Activated CD8-positive, alpha-beta T cell treated with anti-CD3 and anti-CD28 coated beads, Interleukin-2, amount 10 ng/mL, durations not matched to agents 7 days and 5 days (primary cell): ENCODE data around the gene ZBTB7A. TPM values are rescaled to one million over a fixed set of nuclear protein-coding genes. Genes with fewer than 3 reads are reported as not detected.

Source experiments
- ATAC-seq: fragments of 150-1000 bp; cut with Tn5 transposase; one replicate; pipeline ENCODE4 v1.10.0; 2021; ENCODE audit warnings: moderate library complexity
- CTCF ChIA-PET: fragments of 350-600 bp; sonication (Branson Sonifier 250); formaldehyde crosslinking; loops from one replicate; lab custom pipeline; 2021; ENCODE audit warnings: antibody characterized with exemption; lab: Charles Lee
- POLR2A ChIA-PET: fragments of 350-600 bp; sonication (Branson Sonifier 250); formaldehyde crosslinking; loops from one replicate; lab custom pipeline; 2021; ENCODE audit warnings: antibody characterized with exemption; lab: Charles Lee
- DNase-seq: peaks from one replicate; pipeline ENCODE4 v3.0.0-alpha.2; 2020
- H3K27ac Mint-ChIP-seq: one replicate; pipeline ENCODE4 v1.8.0; 2021; ENCODE audit warnings: mild to moderate bottlenecking, mixed read lengths
- H3K27me3 Mint-ChIP-seq: one replicate; pipeline ENCODE4 v1.8.0; 2021; ENCODE audit warnings: low read depth, mixed read lengths
- H3K36me3 Mint-ChIP-seq: one replicate; pipeline ENCODE4 v1.8.0; 2021; ENCODE audit warnings: low read depth, mixed read lengths
- H3K4me1 Mint-ChIP-seq: one replicate; pipeline ENCODE4 v1.8.0; 2021; ENCODE audit warnings: low read depth, mixed read lengths
- H3K4me3 Mint-ChIP-seq: one replicate; pipeline ENCODE4 v1.8.0; 2021; ENCODE audit warnings: mild to moderate bottlenecking, mixed read lengths
- H3K9me3 Mint-ChIP-seq: one replicate; pipeline ENCODE4 v1.8.0; 2022; ENCODE audit warnings: mixed read lengths; ENCODE audit not compliant: insufficient read depth
- total RNA-seq, 2 experiments: library from RNA; stranded (reverse); gene quantifications; one replicate each; pipeline ENCODE4 v1.2.3, GENCODE V29; 2021

ZBTB7A gene
- total RNA-seq = 10 to 100 TPM; 59.1 to 63.1 TPM

DNA sequence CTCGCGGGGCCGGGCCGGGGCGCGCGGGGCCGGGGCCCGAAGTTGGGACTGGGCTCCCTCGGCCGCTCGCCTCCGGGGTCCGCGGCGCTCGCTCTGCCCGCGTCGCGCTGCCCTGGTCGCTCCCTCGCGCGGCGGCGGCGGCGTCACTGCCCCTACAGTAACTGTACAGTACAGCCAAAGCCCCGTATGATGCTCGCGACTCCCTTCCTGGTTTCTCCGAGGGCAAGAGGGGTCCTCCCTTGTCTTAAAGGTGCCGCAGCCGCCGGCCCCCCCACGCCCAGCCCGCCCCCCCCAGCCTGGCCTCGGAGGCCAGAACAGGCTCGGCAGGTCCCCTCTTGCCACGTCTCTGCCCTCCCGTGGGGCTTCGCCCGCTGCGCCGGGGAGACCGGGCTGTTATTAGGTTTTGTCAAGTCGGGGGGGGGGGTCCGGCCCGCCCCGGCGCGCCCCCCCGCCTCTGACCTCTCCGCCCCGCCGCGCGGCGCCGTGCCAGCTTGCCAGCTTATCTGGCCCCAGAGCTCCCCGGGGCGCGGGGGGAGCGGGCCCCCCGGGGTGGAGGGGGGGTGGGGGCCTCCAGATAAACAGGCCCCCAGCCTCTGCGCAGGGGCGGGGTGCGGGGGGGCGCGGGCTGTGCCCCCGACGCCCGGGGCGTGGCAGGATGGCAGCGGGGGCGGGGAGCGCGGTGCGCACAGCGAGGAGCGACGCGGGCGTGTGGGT lies at the start of gene ZBTB7A:
ZBTB7A (minus strand) TSS at position 218 of the 714 bp plus-strand sequence. CDS start 11,667 bp downstream, outside the sequence.
- POLR2A ChIA-PET = interaction anchor here (1.1 to 1.3 kb wide), 5 partner anchors 22 to 48 kb away, joined by 3 to 7 read pairs (median 3); no protein-coding TSS in a partner anchor

DNA sequence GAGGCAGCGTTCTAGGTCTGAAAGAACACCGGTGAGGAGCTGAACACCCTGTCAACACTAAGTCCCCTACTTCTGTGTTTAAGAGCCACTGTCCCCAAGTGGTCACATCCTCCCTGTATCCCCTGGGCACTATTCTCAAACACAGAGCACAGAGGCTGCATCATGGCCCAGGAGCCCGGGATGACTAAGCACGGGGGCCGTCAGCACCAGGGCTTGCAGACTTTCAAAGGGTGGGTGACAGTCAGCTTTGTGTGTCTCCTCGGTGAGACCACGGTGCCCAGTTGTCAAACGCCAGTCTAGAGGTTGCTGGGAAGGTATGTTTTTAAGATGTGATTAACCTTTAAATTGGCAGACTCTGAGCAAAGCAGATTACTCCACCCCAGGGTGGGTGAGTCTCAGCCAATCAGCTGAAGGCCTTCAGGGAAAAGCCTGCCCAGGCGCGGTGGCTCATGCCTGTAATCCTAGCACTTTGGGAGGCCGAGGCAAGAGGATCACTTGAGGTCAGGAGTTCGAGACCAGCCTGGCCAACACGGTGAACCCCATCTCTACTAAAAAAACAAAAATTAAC lies 49.2 kb upstream of the ZBTB7A start:
- Mint-ChIP-seq H3K27ac (peak overlapping the region; percentile 85), H3K4me1 (peaks cover 62% of the 10 kb centered on the region), H3K27me3 (no peaks in the 10 kb centered on the region), H3K9me3 (no peaks in the 10 kb centered on the region), H3K36me3 (peaks cover 64% of the 10 kb centered on the region), H3K4me3 (no peak overlapping the region)
- DNase-seq (no peak), ATAC-seq (no peak)
- POLR2A ChIA-PET = interaction anchor here (1.1 to 2.2 kb wide), 3 partner anchors 12 to 130 kb away, joined by 3 to 11 read pairs (median 5); partner anchors contain the start of genes EEF2 and ZBTB7A
- CTCF ChIA-PET = interaction anchor here (0.8 to 2.2 kb wide), 5 partner anchors 12 to 116 kb away, joined by 3 to 8 read pairs (median 6); no protein-coding TSS in a partner anchor

More for the DNA sequence above, at the start of gene ZBTB7A:
- Mint-ChIP-seq H3K36me3 (peaks cover 11% of the 10 kb centered on the region), H3K9me3 (no peaks in the 10 kb centered on the region), H3K27ac (peak within 1 kb of the TSS; percentile 90), H3K4me1 (peaks cover 41% of the 10 kb centered on the region), H3K4me3 (peak within 1 kb of the TSS; percentile 82), H3K27me3 (no peaks in the 10 kb centered on the region)
- ATAC-seq = peak; percentile 52
- DNase-seq = peak; percentile 87
- CTCF ChIA-PET = interaction anchor here (1.2 to 2.4 kb wide), 3 partner anchors 23 to 73 kb away, joined by 4 to 11 read pairs (median 9); no protein-coding TSS in a partner anchor

DNA sequence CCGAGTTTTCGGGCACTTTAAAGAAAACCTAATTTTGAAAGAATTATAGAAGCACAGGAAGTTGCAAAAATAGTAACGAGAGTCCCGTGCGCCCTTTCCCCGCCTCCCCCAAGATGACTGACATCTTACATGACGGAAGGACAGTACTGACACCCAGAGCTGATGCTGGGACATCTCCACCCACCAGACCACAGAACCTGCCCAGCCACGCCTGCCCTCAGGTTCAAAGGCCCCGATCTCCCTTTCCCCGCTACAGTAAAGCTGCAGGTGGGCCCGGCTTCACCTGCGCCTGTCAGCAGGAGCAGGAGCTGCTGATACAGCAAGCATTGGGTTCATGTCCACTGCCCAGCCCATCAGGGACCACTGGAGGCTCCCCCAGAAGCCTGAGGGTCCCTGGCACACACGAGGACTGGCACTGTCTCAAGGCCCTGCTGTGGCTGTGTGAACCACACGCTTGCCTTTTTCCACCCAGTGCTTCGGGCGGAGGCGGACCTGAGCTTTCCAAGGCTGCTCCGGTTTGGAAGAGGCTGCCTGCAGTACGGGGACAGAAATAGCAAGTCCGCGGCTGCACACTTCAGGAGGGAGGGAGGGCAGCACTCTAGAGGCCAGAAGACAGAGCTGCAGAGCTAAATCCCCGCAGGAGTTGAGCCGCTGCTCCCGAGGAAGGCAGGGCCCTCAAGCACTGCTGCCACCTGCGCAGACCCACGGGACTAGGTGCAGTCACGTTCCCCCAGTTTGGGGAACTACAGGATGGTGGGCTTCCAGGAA lies 48.5 kb upstream of the ZBTB7A start:
- H3K27me3 Mint-ChIP-seq = no peaks in the 10 kb centered on the region
- peak overlapping the region; percentile 64 for H3K4me3 Mint-ChIP-seq
- peak; percentile 98 for ATAC-seq
- H3K27ac Mint-ChIP-seq = peak overlapping the region; percentile 85
- DNase-seq = peak; percentile 90
- no peaks in the 10 kb centered on the region for H3K9me3 Mint-ChIP-seq
- peaks cover 64% of the 10 kb centered on the region for H3K4me1 Mint-ChIP-seq
- H3K36me3 Mint-ChIP-seq = peaks cover 71% of the 10 kb centered on the region
- CTCF ChIA-PET = interaction anchor here (0.8 to 2.2 kb wide), 6 partner anchors 11 to 128 kb away, joined by 3 to 8 read pairs (median 5); no protein-coding TSS in a partner anchor
- POLR2A ChIA-PET = interaction anchor here (0.6 to 2.2 kb wide), 5 partner anchors 11 to 181 kb away, joined by 3 to 11 read pairs (median 4); partner anchors contain the start of genes EEF2 and ZBTB7A

DNA sequence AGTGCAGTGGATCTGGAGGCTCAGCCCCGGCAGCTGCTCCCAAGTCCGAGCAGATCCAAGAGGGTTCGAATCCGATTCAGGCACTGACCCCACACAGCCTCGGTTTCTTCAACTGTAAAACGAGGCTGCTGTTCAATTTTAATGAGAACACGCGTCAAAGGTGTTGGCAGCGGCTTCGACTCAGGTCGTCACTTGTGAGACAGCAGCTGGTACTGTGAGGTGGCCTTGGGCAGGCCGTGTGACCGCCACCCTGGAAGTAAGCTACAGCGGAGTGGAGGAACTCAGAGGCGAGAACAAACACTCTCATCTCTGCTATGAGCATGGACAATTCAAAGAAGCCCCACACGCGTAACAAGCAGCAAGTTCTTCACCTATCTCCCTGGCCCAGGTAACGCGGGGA lies 47.5 kb upstream of the ZBTB7A start:
- POLR2A ChIA-PET = interaction anchor here (2.2 kb wide), 1 partner anchor 10 kb away, joined by 11 read pairs; no protein-coding TSS in a partner anchor
- Mint-ChIP-seq H3K27me3 (no peaks in the 10 kb centered on the region), H3K27ac (peak overlapping the region; percentile 85), H3K36me3 (peaks cover 76% of the 10 kb centered on the region), H3K9me3 (no peaks in the 10 kb centered on the region), H3K4me3 (no peak overlapping the region), H3K4me1 (peaks cover 72% of the 10 kb centered on the region)
- CTCF ChIA-PET = interaction anchor here (1.3 to 2.2 kb wide), 4 partner anchors 10 to 127 kb away, joined by 4 to 8 read pairs (median 7); no protein-coding TSS in a partner anchor
- no peak for DNase-seq
- ATAC-seq = no peak

DNA sequence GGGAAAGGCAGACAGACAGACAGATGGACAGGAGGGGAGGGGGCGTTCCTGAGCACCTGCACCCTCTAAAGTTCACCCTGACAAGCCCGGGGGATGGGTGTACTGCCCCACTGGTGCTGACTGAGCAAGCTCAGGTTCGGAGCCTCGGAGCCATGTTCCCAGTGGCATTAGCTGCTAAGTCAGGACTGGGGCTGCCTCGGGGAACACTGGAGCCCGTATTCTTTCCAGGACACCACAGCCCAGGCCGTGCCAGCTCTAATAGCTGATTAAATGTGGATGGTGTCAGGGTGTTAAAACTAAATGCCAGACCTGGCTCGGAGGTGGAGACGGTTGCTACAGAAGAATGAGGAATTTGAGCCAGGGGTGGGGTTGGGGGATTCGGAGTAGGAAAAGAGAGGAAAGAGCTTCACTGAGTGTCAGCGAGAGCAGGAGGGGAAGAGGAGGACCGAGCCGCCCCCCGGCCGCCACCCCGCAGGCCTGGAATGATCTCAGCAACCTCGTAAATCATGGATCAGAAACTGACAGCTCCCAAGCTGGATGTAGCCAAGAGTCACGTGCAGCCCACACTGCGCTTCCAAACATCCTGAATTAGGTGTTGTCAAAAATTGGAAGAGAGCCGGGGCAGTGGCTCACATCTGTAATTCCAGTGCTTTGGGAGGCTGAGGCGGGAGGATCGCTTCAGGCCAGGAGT lies 46.8 kb upstream of the ZBTB7A start:
- no peak overlapping the region for H3K4me3 Mint-ChIP-seq
- ChIA-PET CTCF (interaction anchor here (1.4 kb wide), 1 partner anchor 26 kb away, joined by 6 read pairs; no protein-coding TSS in a partner anchor), POLR2A (interaction anchor here (1.3 kb wide), 1 partner anchor 44 kb away, joined by 3 read pairs; no protein-coding TSS in a partner anchor)
- no peaks in the 10 kb centered on the region for H3K27me3 Mint-ChIP-seq
- peaks cover 78% of the 10 kb centered on the region for H3K4me1 Mint-ChIP-seq
- H3K36me3 Mint-ChIP-seq = peaks cover 82% of the 10 kb centered on the region
- H3K9me3 Mint-ChIP-seq = no peaks in the 10 kb centered on the region
- H3K27ac Mint-ChIP-seq = peak overlapping the region; percentile 85
- ATAC-seq (no peak), DNase-seq (no peak)

- H3K27me3 Mint-ChIP-seq = no peaks in the 10 kb centered on the region
- peaks cover 86% of the 10 kb centered on the region for H3K4me1 Mint-ChIP-seq
- no peaks in the 10 kb centered on the region for H3K9me3 Mint-ChIP-seq
- ChIA-PET CTCF (interaction anchor here (1.4 kb wide), 1 partner anchor 27 kb away, joined by 6 read pairs; no protein-coding TSS in a partner anchor), POLR2A (interaction anchor here (1.3 kb wide), 1 partner anchor 43 kb away, joined by 3 read pairs; no protein-coding TSS in a partner anchor)
- H3K27ac Mint-ChIP-seq = peak overlapping the region; percentile 42
- peaks cover 86% of the 10 kb centered on the region for H3K36me3 Mint-ChIP-seq
- ATAC-seq (no peak), DNase-seq (no peak)
- H3K4me3 Mint-ChIP-seq = no peak overlapping the region
Measured at GRCh38 chr19:4112367-4112766, 45.7 kb upstream of the ZBTB7A start.

- Mint-ChIP-seq H3K4me3 (peak overlapping the region; percentile 48), H3K27ac (peak overlapping the region; percentile 97), H3K36me3 (peaks cover 90% of the 10 kb centered on the region), H3K27me3 (no peaks in the 10 kb centered on the region), H3K4me1 (peaks cover 84% of the 10 kb centered on the region), H3K9me3 (no peaks in the 10 kb centered on the region)
- ChIA-PET POLR2A (interaction anchor here (0.8 to 2.3 kb wide), 6 partner anchors 10 to 124 kb away, joined by 3 to 19 read pairs (median 4); partner anchors contain the start of gene EEF2), CTCF (interaction anchor here (0.9 to 2.0 kb wide), 10 partner anchors 16 to 347 kb away, joined by 3 to 22 read pairs (median 4); partner anchors contain the start of genes EEF2, MRPL54 and ZBTB7A)
- DNase-seq = no peak
- no peak for ATAC-seq
Measured at GRCh38 chr19:4109626-4109945, 42.9 kb upstream of the ZBTB7A start.

DNA sequence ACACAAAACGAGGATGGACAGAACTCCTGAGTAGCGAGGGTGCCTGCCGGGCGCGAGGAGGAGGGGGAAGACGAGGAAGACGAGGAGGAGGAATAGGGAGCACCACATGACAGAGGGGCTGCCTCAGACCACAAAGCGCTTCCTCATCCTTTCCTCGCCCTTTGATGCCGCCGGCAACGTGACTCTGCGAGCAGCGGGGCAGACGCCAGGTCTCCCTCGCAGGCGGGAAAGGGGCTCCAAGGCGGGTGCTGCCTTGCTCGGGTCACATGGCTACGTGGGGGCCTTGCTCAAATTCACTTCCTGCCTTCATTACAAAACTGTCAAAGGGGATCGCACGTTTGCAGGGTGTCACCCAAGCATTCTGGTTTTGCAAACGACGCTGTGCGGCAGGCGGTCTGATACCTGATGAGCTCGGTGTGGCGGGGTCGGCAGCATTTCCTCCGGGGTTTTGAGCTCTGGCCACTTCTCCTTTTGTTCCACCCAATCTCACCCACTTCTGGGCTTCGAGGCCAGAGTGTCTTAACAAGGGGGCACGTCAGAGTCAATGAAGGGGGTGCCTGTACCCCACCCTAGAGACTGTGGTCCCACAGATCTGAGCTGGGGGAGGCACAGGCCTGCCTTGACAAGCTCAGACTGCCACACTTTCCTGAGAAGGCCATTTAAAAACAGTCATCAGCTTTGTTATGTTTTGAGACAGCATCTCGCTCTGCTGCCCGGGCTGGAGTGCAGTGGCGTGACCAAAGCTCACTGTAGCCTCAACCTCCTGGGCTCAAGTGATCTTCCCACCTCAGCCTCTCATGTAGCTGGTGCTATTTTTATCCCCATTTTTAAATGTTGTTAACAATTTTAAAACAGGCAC lies 42.3 kb upstream of the ZBTB7A start:
- peak; percentile 68 for ATAC-seq
- CTCF ChIA-PET = interaction anchor here (0.9 to 2.0 kb wide), 10 partner anchors 16 to 347 kb away, joined by 3 to 22 read pairs (median 4); partner anchors contain the start of genes EEF2, MRPL54 and ZBTB7A
- H3K36me3 Mint-ChIP-seq = peaks cover 85% of the 10 kb centered on the region
- peaks cover 84% of the 10 kb centered on the region for H3K4me1 Mint-ChIP-seq
- DNase-seq = peak; percentile 93
- POLR2A ChIA-PET = interaction anchor here (0.8 to 2.3 kb wide), 7 partner anchors 11 to 124 kb away, joined by 3 to 19 read pairs (median 4); partner anchors contain the start of gene EEF2
- H3K27me3 Mint-ChIP-seq = no peaks in the 10 kb centered on the region
- H3K9me3 Mint-ChIP-seq = no peaks in the 10 kb centered on the region
- H3K27ac Mint-ChIP-seq = peak overlapping the region; percentile 97
- H3K4me3 Mint-ChIP-seq = peak overlapping the region; percentile 48

DNA sequence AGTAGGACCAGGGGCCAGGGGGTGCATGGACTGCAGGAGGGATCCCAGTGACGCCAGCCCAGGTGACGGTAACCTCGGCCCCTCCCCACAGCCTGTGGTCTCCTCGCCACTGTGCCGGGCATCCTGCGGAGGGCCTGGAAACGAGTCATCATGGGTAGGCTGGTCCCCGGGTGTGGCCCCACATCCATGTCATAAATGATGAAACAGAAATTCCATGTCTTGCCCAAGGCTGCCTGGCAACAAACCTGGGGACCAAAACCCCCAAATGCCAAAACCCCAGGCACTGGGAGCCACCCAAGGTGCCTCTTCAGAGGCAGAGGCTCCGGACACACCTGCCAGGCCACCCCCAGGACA lies 36.4 kb upstream of the ZBTB7A start:
- Mint-ChIP-seq H3K27me3 (no peaks in the 10 kb centered on the region), H3K4me3 (no peak overlapping the region), H3K27ac (peak overlapping the region; percentile 99), H3K9me3 (no peaks in the 10 kb centered on the region), H3K4me1 (peaks cover 48% of the 10 kb centered on the region), H3K36me3 (peaks cover 53% of the 10 kb centered on the region)
- ChIA-PET POLR2A (interaction anchor here (0.8 to 3.1 kb wide), 4 partner anchors 9 to 36 kb away, joined by 3 to 32 read pairs (median 12); no protein-coding TSS in a partner anchor), CTCF (interaction anchor here (2.2 to 2.5 kb wide), 2 partner anchors 14 to 37 kb away, joined by 14 to 19 read pairs; no protein-coding TSS in a partner anchor)
- ATAC-seq (no peak), DNase-seq (no peak)
